AG09309 (cell line): Measurements from ENCODE around the gene TOP3A.
A peak's percentile ranks its signal among the peaks of the same experiment; 100 is the strongest.

Source experiments
- DNase-seq: peaks from one replicate; pipeline ENCODE4 v3.0.0-alpha.2; 2010; ENCODE audit warnings: low read depth
- H3K4me3 ChIP-seq: 2 replicates; pipeline ENCODE4 v1.5.1; 2011; ENCODE audit warnings: mild to moderate bottlenecking, low read depth, low read length, moderate library complexity; ENCODE audit not compliant: control insufficient read depth
- TF ChIP-seq, protein P1 (sequence below): IDR thresholded peaks from 2 replicates; pipeline ENCODE4 v1.5.1; 2011; ENCODE audit warnings: mild to moderate bottlenecking, low read depth, low read length, inconsistent platforms; ENCODE audit not compliant: insufficient read depth, control insufficient read depth; ENCODE audit errors: missing control alignments

The TOP3A gene

DNA sequence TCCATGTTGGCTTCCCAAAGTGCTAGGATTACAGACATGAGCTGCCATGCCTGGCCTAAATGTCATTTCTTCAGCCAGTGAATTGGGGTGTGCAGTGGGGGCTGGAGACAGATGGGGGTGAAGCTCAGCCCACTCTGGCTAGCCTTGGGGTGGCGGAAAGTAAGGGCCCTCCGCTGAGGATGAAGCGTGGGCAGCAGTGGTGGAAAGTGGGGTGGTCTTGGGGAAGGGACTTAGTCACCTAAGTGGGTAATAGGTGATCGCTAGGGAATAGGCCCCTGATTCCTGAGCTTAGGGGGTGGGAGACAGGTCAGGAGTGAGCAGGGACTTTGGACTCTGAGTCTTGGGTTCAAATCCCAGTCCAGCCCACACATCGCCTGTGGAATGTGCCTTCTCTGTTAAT lies 87.2 kb downstream of the TOP3A start:
- H3K4me3 ChIP-seq, result no peak overlapping the region
- no peak for DNase-seq
- TF ChIP-seq, protein P1, sequence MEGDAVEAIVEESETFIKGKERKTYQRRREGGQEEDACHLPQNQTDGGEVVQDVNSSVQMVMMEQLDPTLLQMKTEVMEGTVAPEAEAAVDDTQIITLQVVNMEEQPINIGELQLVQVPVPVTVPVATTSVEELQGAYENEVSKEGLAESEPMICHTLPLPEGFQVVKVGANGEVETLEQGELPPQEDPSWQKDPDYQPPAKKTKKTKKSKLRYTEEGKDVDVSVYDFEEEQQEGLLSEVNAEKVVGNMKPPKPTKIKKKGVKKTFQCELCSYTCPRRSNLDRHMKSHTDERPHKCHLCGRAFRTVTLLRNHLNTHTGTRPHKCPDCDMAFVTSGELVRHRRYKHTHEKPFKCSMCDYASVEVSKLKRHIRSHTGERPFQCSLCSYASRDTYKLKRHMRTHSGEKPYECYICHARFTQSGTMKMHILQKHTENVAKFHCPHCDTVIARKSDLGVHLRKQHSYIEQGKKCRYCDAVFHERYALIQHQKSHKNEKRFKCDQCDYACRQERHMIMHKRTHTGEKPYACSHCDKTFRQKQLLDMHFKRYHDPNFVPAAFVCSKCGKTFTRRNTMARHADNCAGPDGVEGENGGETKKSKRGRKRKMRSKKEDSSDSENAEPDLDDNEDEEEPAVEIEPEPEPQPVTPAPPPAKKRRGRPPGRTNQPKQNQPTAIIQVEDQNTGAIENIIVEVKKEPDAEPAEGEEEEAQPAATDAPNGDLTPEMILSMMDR, result no peak

DNA sequence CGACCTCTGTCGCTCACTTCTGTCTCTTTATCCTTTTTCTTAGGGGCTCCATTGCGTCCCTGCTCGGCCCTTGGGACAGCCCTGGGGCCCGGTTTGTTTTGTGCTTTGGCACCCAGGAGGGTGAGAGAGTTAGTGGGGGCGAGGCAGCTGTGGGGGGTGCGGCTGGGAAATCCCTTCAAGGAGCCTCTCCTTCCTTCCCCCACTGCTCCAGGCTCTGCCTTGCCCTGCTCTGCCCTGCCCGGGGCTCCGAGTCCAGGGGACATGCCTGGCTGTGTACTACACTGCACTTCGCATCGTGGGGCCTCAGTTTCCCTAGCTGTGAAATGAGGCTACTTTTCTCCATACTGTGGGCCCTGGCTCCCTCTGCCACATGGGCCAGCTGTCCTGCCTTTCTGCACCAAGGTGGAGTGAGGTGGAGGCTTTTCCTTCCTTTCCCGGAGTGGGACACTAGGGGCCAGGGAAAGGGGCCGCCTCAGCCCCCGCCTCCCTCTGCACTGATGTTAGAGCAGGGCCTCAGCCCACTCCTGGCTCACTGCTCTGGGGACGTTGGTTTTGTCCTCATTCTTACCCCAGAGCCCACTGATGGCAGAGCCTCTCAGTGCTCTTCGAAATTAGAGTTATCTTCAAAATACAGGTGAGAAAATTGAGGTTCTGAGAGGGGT lies 88.4 kb downstream of the TOP3A start:
- H3K4me3 ChIP-seq, result peak overlapping the region; percentile 65
- DNase-seq, result no peak
- TF ChIP-seq, protein P1, result no peak

DNA sequence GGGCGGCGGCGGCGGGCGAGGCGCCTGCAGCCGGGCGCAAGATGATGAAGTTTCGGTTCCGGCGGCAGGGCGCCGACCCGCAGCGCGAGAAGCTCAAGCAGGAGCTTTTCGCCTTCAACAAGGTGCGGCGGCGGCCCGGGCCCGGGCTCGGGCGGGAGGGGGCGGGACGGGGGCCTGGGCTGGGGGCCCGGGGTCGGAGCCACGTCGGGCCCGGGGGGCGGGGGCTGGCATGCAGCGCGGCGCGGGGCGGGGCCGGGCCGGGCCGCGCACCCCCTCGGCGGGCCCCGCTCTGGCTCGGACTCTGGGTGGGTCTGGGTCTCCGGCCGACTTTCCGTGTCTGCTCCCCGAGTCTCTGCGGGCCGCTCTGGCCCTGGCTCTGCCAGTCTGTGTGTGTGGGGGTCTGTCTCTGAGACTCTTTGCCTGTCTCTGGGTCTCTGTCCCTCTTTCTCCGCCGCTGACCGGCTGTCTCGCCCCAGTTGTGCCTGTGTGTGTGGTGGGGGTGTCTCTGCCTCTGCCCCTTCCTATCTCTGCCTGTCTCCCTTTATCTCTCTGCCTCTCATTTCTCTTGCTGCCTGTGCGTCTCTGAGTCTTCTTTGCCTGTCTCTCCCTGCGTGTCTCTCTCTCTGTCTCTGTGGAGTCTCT lies 89.0 kb downstream of the TOP3A start:
- peak overlapping the region; percentile 65 for H3K4me3 ChIP-seq
- TF ChIP-seq, protein P1, result no peak
- DNase-seq, result no peak

DNA sequence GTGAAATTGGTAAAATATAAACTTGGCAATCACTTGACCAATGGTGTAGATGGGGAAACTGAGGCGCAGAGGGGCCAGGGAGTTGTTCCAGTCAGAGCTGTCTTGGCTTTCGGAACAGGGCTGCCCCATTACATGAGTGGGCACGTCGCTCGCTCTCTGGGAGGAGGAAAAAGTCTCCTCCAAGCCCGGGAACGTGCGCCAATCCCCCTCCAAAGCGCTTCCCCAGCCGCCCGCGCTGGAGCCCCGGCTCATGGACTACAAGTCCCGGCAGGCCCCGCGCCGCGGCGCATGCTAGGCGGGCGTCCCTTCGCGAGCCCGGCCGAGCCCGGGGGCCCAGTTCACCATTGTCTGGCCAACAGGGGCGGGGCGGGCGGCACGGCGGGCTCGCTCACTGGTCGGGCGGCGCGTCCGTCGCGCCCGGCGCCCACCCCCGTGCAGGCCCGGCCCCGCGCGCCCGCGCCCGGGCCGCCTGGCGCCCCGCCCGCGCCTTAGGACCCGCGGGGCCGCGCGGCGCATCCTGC lies 89.6 kb downstream of the TOP3A start, which contains the start of gene LLGL1:
TSS of gene LLGL1 (plus strand) at position 515 of the 521 bp plus-strand sequence. CDS start 48 bp downstream, outside the sequence.
- DNase-seq, result peak; percentile 66
- TF ChIP-seq, protein P1, result no peak
- H3K4me3 ChIP-seq, result peak within 1 kb of the TSS; percentile 65

DNA sequence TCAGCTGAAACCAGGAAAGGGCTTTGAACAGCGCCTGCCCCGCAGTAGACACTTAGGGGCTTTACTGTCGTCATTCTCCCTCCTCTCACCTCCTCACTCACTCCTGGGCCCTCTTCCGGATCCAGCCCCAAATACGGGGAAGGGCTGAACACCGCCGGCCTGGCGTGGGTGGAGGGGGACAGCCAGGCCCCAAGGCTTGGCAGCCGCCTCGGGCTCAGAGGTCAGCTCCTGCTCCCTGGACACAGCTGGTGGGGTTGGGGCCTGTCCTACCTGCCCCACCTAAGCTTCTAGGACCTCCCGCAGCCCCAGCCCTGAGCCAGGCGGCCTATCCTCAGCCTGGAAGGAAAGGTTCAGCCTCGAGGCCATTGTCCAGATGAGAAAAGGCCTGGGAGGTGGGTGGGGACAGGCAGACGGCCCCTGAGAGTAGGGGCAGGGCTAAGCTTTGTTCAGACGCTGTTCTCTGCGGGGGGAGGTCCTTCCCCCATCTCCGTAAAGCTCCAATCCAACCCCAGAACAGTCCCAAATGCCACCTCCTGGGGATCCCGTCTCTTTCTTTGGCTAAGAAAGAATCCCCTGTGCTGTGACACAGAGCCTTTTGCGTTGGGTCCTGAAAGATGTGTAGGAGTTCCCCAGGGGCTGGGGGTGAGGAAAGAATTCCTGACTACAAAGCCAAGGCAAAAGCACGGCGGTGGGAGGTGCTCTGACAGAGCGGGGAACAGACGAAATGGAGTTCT lies 90.2 kb downstream of the TOP3A start:
- DNase-seq, result no peak
- TF ChIP-seq, protein P1, result no peak

DNA sequence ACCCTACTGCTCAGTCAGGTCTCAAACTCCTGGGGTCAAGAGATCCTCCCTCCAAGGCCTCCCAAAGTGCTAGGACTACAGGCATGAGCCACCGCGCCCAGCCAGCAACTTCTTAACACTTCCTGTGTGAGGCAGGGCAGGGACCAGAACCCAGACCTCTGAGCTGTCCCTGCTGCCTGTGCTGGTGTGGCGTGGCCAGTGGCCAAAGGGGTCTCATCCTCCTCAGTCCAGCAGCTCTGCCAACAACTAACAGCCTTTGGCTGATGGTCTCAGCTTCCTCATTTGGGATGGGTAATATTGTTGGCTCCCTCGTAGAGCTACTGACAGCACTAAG lies 90.8 kb downstream of the TOP3A start:
- no peak overlapping the region for H3K4me3 ChIP-seq
- DNase-seq, result no peak
- TF ChIP-seq, protein P1, result no peak

More for the DNA sequence above, 90.2 kb downstream of the TOP3A start:
- H3K4me3 ChIP-seq, result peak overlapping the region; percentile 33
